A673 (cell line): Measurements from ENCODE around the gene LMAN1L. TPM values are rescaled to one million over a fixed set of nuclear protein-coding genes. Genes with fewer than 3 reads are reported as not detected.

ENCODE experiments used
- BruUV-seq: library from RNA; stranded (reverse); fragments of 400-500 nt; replicated peaks from 2 replicates; lab custom pipeline; 2021; lab: Mats Ljungman, UMichigan
- CTCF ChIA-PET: fragments of 300-600 bp; sonication (Branson Sonifier 250); formaldehyde crosslinking; loops from one replicate; lab custom pipeline; 2022; ENCODE audit warnings: antibody characterized with exemption; lab: Charles Lee
- POLR2A ChIA-PET: fragments of 300-600 bp; sonication (Branson Sonifier 250); formaldehyde crosslinking; loops from one replicate; lab custom pipeline; 2022; ENCODE audit warnings: antibody characterized with exemption; ENCODE audit not compliant: low non-redundant PET; lab: Charles Lee
- DNase-seq: peaks from one replicate; pipeline ENCODE4 v3.0.0-alpha.2; 2015; ENCODE audit warnings: low spot score
- H3K27ac ChIP-seq: fragments of 200-600 bp; sonication (generic); 2 replicates; pipeline ENCODE4 v1.5.1; 2016; ENCODE audit warnings: mixed run types, low read depth, mild to moderate bottlenecking, mixed read lengths, antibody characterized with exemption, low read length; ENCODE audit not compliant: poor library complexity, severe bottlenecking
- H3K27me3 ChIP-seq: fragments of 200-600 bp; sonication (generic); replicated peaks from 2 replicates; pipeline ENCODE4 v1.6.1; 2017; ENCODE audit warnings: mixed run types, low read depth, mild to moderate bottlenecking, mixed read lengths, antibody characterized with exemption, low read length; ENCODE audit not compliant: insufficient read depth, poor library complexity
- H3K36me3 ChIP-seq: fragments of 200-600 bp; sonication (generic); 2 replicates; pipeline ENCODE4 v1.6.1; 2016; ENCODE audit warnings: mixed run types, mild to moderate bottlenecking, mixed read lengths, antibody characterized with exemption, low read length; ENCODE audit not compliant: insufficient read depth, poor library complexity, severe bottlenecking
- H3K4me1 ChIP-seq: fragments of 200-600 bp; sonication (generic); 2 replicates; pipeline ENCODE4 v1.6.1; 2017; ENCODE audit warnings: mixed run types, mild to moderate bottlenecking, mixed read lengths, antibody characterized with exemption, low read length; ENCODE audit not compliant: insufficient read depth, poor library complexity, severe bottlenecking
- H3K4me3 ChIP-seq: fragments of 200-600 bp; sonication (generic); 2 replicates; pipeline ENCODE4 v1.5.1; 2016; ENCODE audit warnings: low read depth, mixed run types, mild to moderate bottlenecking, mixed read lengths, low read length; ENCODE audit not compliant: poor library complexity, severe bottlenecking
- H3K9me3 ChIP-seq: fragments of 200-600 bp; sonication (generic); 2 replicates; pipeline ENCODE4 v1.6.1; 2016; ENCODE audit warnings: mixed run types, low read depth, mild to moderate bottlenecking, mixed read lengths, antibody characterized with exemption, low read length; ENCODE audit not compliant: poor library complexity, severe bottlenecking
- CTCF ChIP-seq: fragments of 300-800, 200-600 bp; sonication (generic); conservative IDR thresholded peaks from 2 replicates; pipeline ENCODE4 v1.5.1; 2017; ENCODE audit warnings: low read depth, mild to moderate bottlenecking, antibody characterized with exemption, low read length, moderate library complexity, mixed read lengths
- EZH2 ChIP-seq: fragments of 200-600 bp; sonication (generic); IDR thresholded peaks from 2 replicates; pipeline ENCODE4 v1.6.1; 2017; ENCODE audit warnings: borderline replicate concordance, low read depth, mild to moderate bottlenecking, mixed read lengths, antibody characterized with exemption, low read length; ENCODE audit not compliant: poor library complexity, severe bottlenecking
- intact Hi-C: fragments of 100-400 bp; cut with micrococcal nuclease; formaldehyde crosslinking; loops from one replicate; pipeline ENCODE4 v1.10.0; 2022; ENCODE audit not compliant: unreplicated experiment
- total RNA-seq: library from RNA; stranded (reverse); gene quantifications from 2 replicates; pipeline ENCODE4 v1.2.3, GENCODE V29; 2021

LMAN1L gene
- total RNA-seq, 1 experiment from 2014 or later = 0.80 TPM

GRCh38 chr15:74826921-74827320 is 14.3 kb downstream of the LMAN1L start:
- no peak overlapping the region for H3K27ac ChIP-seq
- H3K4me1 ChIP-seq = peaks cover 9% of the 10 kb centered on the region
- H3K36me3 ChIP-seq = no peaks in the 10 kb centered on the region
- H3K27me3 ChIP-seq = peaks cover 15% of the 10 kb centered on the region
- H3K4me3 ChIP-seq = no peak overlapping the region
- intact Hi-C loops = no loop called here
- POLR2A ChIA-PET = no interaction called here
- CTCF ChIA-PET = no interaction called here
- H3K9me3 ChIP-seq = no peaks in the 10 kb centered on the region
- TF ChIP-seq CTCF (no peak), EZH2 (no peak)
- BruUV-seq = no TSS peak
- DNase-seq = no peak

- Histone ChIP-seq H3K36me3 (no peaks in the 10 kb centered on the region), H3K9me3 (no peaks in the 10 kb centered on the region), H3K4me1 (peaks cover 9% of the 10 kb centered on the region), H3K4me3 (no peak overlapping the region), H3K27me3 (peaks cover 15% of the 10 kb centered on the region), H3K27ac (no peak overlapping the region)
- no peak for TF ChIP-seq CTCF
- TF ChIP-seq EZH2 = no peak
- no peak for DNase-seq
- intact Hi-C loops = no loop called here
- ChIA-PET POLR2A (no interaction called here), CTCF (no interaction called here)
- no TSS peak for BruUV-seq
Observed at GRCh38 chr15:74827614-74828013, 15.0 kb downstream of the LMAN1L start.

GRCh38 chr15:74828835-74829234 is 16.2 kb downstream of the LMAN1L start:
- H3K27me3 ChIP-seq = peaks cover 15% of the 10 kb centered on the region
- H3K4me3 ChIP-seq = no peak overlapping the region
- H3K4me1 ChIP-seq = peaks cover 9% of the 10 kb centered on the region
- H3K27ac ChIP-seq = no peak overlapping the region
- ChIA-PET POLR2A (no interaction called here), CTCF (no interaction called here)
- no peak for DNase-seq
- no TSS peak for BruUV-seq
- TF ChIP-seq CTCF (no peak), EZH2 (no peak)
- H3K36me3 ChIP-seq = no peaks in the 10 kb centered on the region
- H3K9me3 ChIP-seq = no peaks in the 10 kb centered on the region
- intact Hi-C loops = no loop called here
